HG03159 (cell line): ENCODE data around the gene PALLD.
A peak's percentile ranks its signal among the peaks of the same experiment; 100 is the strongest.

Experiments used
- ATAC-seq: cut with Tn5 transposase; IDR thresholded peaks from one replicate; pipeline ENCODE4 v1.9.1; 2021; ENCODE audit warnings: mild to moderate bottlenecking, moderate library complexity; ENCODE audit not compliant: unreplicated experiment

Gene PALLD

GRCh38 chr4:168585168-168586091 is 88.6 kb downstream of the PALLD start:
- ATAC-seq, result peak; percentile 89

GRCh38 chr4:168586926-168587325 is 90.1 kb downstream of the PALLD start:
- ATAC-seq, result no peak

GRCh38 chr4:168587411-168588125 is 90.7 kb downstream of the PALLD start:
- ATAC-seq, result no peak

GRCh38 chr4:168588916-168589531 is 92.2 kb downstream of the PALLD start:
- no peak for ATAC-seq

GRCh38 chr4:168592676-168593075 is 95.8 kb downstream of the PALLD start:
- ATAC-seq, result no peak

- no peak for ATAC-seq
Observed at GRCh38 chr4:168593399-168593798, 96.5 kb downstream of the PALLD start.

GRCh38 chr4:168594121-168594520 is 97.3 kb downstream of the PALLD start:
- no peak for ATAC-seq

GRCh38 chr4:168598191-168598590 is 101.3 kb downstream of the PALLD start:
- no peak for ATAC-seq

- no peak for ATAC-seq
Observed at GRCh38 chr4:168600796-168601583, 104.1 kb downstream of the PALLD start.

- ATAC-seq, result no peak
Observed at GRCh38 chr4:168601899-168602298, 105.0 kb downstream of the PALLD start.

GRCh38 chr4:168604496-168605373 is 107.9 kb downstream of the PALLD start:
- ATAC-seq, result no peak

- ATAC-seq, result no peak
Observed at GRCh38 chr4:168605411-168605810, 108.6 kb downstream of the PALLD start.

GRCh38 chr4:168607215-168607614 is 110.4 kb downstream of the PALLD start:
- ATAC-seq, result no peak

GRCh38 chr4:168608771-168609170 is 111.9 kb downstream of the PALLD start:
- no peak for ATAC-seq

GRCh38 chr4:168609369-168609768 is 112.5 kb downstream of the PALLD start:
- ATAC-seq, result no peak

GRCh38 chr4:168610911-168611530 is 114.2 kb downstream of the PALLD start:
- ATAC-seq, result no peak

GRCh38 chr4:168612450-168613135 is 115.7 kb downstream of the PALLD start:
- ATAC-seq, result no peak

GRCh38 chr4:168613869-168614268 is 117.0 kb downstream of the PALLD start:
- ATAC-seq, result no peak
